Mammary epithelial cell (primary cell): ENCODE measurements around the gene NAV3.

ENCODE experiments used
- CTCF ChIP-seq, 2 donors: IDR thresholded peaks in 1 of 2; conservative IDR thresholded peaks in 1 of 2; 2 replicates each; pipeline ENCODE4 v1.5.1; 2011 to 2012; ENCODE audit warnings: inconsistent platforms in 2 of 2, low read length in 2 of 2, mild to moderate bottlenecking in 2 of 2, control low read depth in 1 of 2, low read depth in 1 of 2; ENCODE audit not compliant: insufficient read depth in 1 of 2; ENCODE audit errors: extremely low read depth in 1 of 2
- EZH2 ChIP-seq: IDR thresholded peaks from 2 replicates; pipeline ENCODE4 v1.6.1; 2012; ENCODE audit warnings: low read length, inconsistent platforms, borderline replicate concordance

- no peak for TF ChIP-seq EZH2
- TF ChIP-seq CTCF (conservative IDR thresholded peaks at IDR 0.05 in 1 of 2, IDR thresholded peaks at IDR 0.05 in 1 of 2; ENCODE audit: extremely low read depth in 1 of 2, insufficient read depth in 1 of 2, low read depth in 1 of 2, low read length in 2 of 2) = no peak
Observed at GRCh38 chr12:78036874-78037273, 206.2 kb downstream of the NAV3 start.
